HL-60/S4 treated with phorbol 12-myristate 13-acetate at 8.2 ng/mL for 4 days and 3 days (cell line): Measurements from ENCODE around the gene HTATSF1.

Experiments used
- in situ Hi-C: fragments of 300-500 bp; cut with MboI; formaldehyde crosslinking; loops from 2 replicates; pipeline ENCODE4 v1.15.0; 2022; ENCODE audit warnings: low sequenced_read_pairs

HTATSF1 gene

GRCh38 chrX:136495043-136495442 lies 2.3 kb upstream of the HTATSF1 start:
- in situ Hi-C loops = no loop called here

- in situ Hi-C loops = no loop called here
These were observed 1.1 kb upstream of the HTATSF1 start for GRCh38 chrX:136496186-136496763.

- in situ Hi-C loops = no loop called here
These were observed 432 bp upstream of the HTATSF1 start for GRCh38 chrX:136496764-136497555.

GRCh38 chrX:136519069-136519468 lies 21.7 kb downstream of the HTATSF1 start:
- in situ Hi-C loops = no loop called here

- in situ Hi-C loops = no loop called here
These were observed 26.4 kb downstream of the HTATSF1 start for GRCh38 chrX:136523770-136524169.

GRCh38 chrX:136525738-136526606 lies 28.6 kb downstream of the HTATSF1 start:
- in situ Hi-C loops = no loop called here

GRCh38 chrX:136528645-136529315 lies 31.4 kb downstream of the HTATSF1 start:
- in situ Hi-C loops = no loop called here

GRCh38 chrX:136529795-136530194 lies 32.4 kb downstream of the HTATSF1 start:
- in situ Hi-C loops = no loop called here

- in situ Hi-C loops = no loop called here
These were observed 34.6 kb downstream of the HTATSF1 start, which contains the start of gene VGLL1 for GRCh38 chrX:136531951-136532350. Gene VGLL1, plus strand, starts transcription at chrX:136532215. Its CDS starts 3,806 bp downstream, at chrX:136536021.

- in situ Hi-C loops = no loop called here
These were observed 36.7 kb downstream of the HTATSF1 start for GRCh38 chrX:136534131-136534530.

GRCh38 chrX:136538811-136539210 lies 41.4 kb downstream of the HTATSF1 start:
- in situ Hi-C loops = no loop called here

- in situ Hi-C loops = no loop called here
These were observed 42.8 kb downstream of the HTATSF1 start for GRCh38 chrX:136540226-136540625.

- in situ Hi-C loops = no loop called here
These were observed 43.9 kb downstream of the HTATSF1 start for GRCh38 chrX:136541294-136541693.

GRCh38 chrX:136542281-136542680 lies 44.9 kb downstream of the HTATSF1 start:
- in situ Hi-C loops = no loop called here

- in situ Hi-C loops = no loop called here
These were observed 49.0 kb downstream of the HTATSF1 start for GRCh38 chrX:136546371-136546781.

- in situ Hi-C loops = no loop called here
These were observed 51.8 kb downstream of the HTATSF1 start for GRCh38 chrX:136549226-136549625.

- in situ Hi-C loops = no loop called here
These were observed 54.0 kb downstream of the HTATSF1 start for GRCh38 chrX:136551410-136551809.

GRCh38 chrX:136555694-136556093 lies 58.3 kb downstream of the HTATSF1 start:
- in situ Hi-C loops = no loop called here
